ENCODE measurements around the gene KCNE5.
"Not testable (repeated sequence)": the region's sequence is repeated elsewhere in the genome, so short reads cannot be mapped to it uniquely, and the experiment has no call there.

Gene KCNE5, protein sequence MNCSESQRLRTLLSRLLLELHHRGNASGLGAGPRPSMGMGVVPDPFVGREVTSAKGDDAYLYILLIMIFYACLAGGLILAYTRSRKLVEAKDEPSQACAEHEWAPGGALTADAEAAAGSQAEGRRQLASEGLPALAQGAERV

DNA sequence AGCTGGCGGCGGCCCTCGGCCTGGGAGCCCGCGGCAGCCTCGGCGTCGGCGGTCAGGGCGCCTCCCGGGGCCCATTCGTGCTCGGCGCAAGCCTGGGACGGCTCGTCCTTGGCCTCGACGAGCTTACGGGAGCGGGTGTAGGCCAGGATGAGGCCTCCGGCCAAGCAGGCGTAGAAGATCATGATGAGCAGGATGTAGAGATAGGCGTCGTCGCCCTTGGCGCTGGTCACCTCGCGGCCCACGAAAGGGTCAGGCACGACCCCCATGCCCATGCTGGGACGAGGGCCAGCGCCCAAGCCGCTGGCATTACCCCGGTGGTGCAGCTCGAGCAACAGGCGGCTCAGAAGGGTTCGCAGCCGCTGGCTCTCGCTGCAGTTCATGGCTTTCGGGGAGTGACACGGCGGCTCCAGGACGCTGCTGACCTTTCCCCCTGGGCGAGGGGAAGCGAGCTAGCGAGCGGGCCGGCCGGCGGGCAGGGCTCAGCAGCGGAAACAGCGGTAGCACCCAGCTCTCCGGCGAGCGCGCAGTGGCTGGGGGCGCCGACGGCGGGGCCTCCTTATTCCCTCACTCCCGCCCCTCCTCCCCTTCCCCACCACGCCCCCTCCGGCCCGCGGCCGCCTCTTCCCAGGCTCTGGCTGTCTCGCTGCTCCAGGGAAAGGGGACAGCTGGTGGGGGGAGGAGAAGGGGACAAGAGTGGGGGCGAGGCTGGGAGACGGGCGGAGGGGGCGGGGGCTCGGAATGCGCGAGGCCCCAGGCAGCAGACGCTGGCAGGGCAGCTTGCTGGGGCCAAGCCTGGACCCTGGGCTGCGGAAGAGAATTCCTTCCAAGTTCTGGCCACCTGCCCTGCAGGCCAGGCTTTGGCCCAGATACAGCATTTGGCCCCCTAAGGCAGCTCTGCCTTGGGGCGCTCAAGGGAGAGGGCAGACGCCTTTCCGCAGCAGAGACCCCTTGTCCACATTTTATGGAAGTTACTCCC is at the start of gene KCNE5:
Gene KCNE5 (minus strand): TSS at position 532 of the 976 bp plus-strand sequence. CDS start 152 bp downstream, at position 380.
- DNase-seq: no peak

DNA sequence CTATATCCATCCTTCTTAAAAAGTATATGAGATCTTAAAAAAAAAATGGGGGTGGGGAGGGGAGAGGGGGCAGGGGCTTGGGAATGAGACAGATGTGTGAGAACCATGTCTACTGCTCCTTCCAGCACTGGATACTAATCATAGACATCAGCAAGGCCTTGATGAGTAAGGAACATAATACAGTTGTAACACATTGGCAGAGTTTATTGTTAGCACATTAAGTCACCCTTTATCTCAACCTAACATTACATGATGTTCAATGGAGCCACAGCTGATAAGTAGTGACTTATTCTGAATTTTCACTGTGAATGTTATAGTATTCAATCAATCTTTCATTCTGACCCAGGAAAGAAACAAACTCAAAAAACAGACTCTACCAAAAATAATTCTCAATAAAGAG is 47.3 kb upstream of the KCNE5 start:
- DNase-seq: no peak

DNA sequence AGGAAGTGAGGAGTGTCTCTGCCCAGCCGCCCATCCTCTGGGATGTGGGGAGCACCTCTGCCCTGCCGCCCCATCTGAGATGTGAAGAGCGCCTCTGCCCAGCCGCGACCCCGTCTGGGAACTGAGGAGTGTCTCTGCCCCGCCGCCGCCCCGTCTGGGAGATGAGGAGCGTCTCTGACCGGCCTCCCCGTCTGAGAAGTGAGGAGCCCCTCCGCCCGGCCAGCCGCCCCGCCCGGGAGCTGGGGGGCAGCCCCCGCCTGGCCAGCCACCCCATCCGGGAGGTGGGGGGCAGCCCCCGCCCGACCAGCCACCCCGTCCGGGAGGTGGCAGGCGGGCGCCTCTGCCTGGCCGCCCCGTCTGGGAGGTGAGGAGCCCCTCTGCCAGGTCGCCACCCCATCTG is 46.2 kb upstream of the KCNE5 start:
- not testable (repeated sequence) for DNase-seq

DNA sequence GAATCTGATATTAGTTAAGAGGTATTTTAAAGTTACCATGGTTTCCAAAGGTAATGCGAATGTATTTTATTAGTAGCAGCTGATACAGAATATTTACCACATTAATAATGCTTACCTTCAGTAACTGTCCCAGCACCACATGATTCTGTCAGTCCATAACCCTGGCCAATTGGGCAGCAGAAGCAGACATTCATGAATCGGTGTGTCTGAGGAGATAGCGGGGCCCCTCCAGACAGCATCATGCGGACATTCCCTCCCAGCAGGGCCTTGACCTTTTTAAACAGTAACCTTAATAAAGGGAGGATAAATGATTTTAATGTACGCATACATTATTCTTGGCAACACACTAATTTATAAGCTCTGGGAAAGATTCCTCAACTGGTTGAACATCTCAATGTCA is 43.0 kb upstream of the KCNE5 start:
- no peak for DNase-seq

DNA sequence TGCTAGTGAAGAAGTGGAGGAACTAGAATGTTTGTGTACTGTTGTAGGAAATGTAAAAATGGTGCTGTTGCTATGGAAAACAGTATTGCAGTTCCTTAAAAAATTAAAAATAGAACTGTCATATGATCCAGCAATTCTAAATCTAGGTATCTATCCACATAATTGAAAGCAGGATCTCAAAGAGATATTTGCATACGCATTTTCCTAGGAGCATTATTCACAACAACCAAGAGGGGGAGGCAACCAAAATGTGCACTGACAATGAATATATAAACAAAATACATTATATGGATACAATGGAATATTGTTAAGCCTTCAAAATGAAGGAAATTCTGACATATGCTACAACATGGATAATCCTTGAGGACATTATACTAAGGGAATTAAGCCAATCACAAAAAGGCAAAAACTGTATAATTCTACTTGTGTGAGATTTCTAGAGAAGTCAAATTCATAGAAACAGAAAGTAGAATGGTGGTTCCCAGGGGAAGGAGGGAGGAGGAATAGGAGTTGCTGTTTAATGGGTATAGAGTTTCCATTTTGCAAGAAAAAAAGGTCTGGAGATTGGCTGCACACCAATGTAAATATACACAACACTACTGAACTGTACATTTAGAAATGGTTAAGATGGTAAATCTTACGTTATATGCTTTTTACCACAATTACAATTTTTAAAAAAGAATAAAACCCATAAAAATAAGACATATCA is 35.6 kb upstream of the KCNE5 start:
- DNase-seq: peak in 1 of 2 donors; percentile 12

DNA sequence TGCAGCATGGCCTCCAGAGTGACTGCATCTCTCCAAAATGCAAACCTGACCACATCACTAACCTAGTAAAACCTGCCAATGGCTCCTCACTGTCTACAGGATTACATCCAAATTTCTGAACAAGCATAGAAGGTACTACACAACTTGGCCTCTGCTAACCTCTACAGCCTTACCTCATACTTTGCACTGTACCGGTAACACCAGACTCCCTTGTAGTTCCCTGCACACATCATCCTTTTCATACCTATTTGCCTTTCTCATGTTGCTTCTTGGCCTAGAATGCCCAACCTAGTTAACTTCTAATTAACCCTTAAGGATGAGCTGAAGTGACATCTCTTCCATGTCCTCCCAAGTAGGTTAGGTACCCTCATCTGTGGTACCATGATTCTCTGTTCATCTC is 33.4 kb upstream of the KCNE5 start:
- DNase-seq: no peak

DNA sequence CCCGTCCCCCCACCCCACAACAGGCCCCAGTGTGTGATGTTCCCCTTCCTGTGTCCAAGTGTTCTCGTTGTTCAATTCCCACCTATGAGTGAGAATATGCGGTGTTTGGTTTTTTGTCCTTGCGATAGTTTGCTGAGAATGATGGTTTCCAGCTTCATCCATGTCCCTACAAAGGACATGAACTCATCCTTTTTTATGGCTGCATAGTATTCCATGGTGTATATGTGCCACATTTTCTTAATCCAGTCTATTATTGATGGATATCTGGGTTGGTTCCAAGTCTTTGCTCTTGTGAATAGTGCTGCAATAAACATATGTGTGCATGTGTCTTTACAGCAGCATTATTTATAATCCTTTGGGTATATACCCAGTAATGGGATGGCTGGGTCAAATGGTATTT is 32.4 kb upstream of the KCNE5 start:
- not testable (repeated sequence) for DNase-seq

DNA sequence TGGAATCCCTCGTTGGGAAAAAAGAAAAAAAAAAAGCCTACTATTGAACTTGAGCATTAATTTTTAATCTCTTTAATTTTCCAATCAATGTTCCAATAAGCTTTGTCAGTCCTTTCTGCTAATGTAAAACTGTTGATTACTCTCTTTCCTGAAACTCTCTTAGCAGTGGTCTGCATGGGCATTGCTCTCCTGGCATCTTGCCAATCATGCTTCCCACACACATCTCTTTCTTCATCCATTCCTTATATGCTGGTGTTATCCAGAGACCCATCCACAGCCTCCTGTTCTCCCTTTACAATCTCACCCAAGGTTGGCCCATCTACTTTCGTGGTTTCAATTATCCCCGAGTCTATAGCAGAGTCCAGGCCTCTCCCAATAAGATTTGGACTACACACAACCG is 31.8 kb upstream of the KCNE5 start:
- no peak for DNase-seq

DNA sequence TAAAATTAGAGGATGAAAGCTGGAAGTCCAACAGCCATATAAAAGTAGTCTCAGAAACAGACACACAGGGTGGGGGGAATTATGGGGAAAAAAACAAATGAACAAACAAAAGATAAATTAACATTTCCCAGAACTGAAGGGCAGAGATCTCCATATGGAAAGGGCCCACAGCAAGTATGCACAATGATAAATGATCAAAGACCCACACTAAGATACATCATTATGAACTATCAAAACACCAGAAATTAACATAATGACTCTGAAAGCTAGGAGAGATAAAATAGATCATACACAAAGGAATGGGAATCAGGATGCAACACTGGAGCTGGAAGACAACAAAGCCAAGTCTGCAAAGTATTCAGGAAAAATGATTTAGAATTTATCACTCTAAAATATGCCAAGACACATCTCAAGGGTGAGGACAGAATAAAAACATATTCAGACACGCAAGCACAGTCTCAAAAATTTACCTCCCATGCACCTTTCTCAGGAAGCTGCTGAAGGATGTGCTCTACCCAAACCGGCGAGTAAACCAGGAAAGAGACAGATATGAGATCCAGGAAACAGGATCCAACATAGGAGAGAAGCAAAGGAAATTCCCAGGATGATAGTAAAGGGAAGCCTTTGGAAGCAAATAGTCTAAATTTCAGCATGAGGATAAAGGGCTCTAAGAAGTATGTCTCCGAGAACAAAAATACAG is 30.7 kb upstream of the KCNE5 start:
- no peak for DNase-seq

DNA sequence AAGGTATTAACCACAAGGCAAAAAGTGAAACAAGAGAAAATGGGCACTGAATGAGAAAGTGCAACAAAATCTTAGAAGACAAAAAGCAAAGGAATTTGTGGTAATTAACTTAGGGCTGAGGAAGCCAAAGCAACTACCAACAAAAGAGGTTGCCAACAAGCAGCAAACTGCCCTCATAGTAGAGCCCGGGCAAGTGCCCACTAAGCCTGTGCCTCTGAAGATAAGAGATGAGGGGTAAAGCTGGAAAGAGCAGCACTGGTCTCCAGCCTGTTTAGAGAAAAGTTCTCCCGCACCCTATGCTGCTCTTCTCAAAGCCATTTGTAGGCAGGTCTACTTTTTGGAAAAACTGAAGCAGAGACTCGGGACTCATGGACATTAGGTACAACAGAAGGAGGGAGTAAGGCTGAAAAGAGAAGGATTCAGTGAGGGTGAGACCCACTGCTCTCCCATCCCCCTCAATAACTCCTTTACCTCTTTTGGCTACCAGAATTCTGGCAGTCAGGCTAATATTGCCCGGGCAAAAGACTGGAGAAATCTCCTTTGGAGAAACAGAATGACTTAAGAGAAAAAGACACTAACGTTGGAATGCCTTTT is 29.6 kb upstream of the KCNE5 start:
- no peak for DNase-seq

DNA sequence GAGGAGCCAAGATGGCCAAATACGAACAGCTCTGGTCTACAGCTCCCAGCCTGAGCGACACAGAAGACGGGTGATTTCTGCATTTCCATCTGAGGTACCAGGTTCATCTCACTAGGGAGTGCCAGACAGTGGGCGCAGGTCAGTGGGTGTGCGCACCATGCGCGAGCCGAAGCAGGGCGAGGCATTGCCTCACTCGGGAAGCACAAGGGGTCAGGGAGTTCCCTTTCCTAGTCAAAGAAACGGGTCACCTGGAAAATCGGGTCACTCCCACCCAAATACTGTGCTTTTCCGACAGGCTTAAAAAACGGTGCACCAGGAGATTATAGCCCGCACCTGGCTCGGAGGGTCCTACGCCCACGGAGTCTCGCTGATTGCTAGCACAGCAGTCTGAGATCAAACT is 19.7 kb upstream of the KCNE5 start:
- DNase-seq: not testable (repeated sequence)

DNA sequence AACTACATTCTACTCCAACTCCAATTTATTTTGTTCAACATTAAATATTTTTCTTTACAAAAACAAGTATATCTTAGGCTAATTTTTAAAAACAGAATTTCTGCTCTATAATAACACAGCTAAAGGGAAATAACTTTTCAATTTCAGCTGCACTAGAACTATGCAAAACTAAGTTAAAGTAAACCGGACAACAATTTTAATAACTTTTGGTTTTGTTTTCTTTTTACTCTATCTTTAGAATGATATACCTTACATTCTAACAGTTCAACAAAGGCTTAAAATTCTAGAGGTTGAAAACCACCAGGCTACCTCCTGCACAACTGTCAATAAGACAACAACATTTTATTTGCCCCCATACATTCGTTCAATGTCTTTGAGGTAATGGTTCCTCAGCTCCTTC is 18.7 kb upstream of the KCNE5 start:
- DNase-seq: no peak

DNA sequence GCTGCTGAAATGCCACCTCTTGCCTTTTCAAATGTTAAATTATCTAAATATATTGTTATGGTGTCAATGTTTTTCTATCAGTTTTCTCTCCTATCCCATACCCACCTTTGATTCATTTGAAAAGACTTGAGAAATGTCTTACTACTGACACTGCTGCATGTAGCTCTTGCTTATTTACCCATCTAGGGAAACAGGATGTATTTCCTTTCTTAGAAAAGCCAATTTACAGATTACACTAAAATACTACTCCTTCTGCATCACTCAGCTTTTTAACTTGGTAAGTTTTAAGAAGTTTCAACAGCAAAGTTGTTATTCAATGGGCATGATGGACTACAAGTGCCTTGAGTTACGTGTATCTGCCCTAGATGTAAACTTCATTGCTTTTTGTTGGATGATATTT is 13.2 kb upstream of the KCNE5 start:
- DNase-seq: no peak

DNA sequence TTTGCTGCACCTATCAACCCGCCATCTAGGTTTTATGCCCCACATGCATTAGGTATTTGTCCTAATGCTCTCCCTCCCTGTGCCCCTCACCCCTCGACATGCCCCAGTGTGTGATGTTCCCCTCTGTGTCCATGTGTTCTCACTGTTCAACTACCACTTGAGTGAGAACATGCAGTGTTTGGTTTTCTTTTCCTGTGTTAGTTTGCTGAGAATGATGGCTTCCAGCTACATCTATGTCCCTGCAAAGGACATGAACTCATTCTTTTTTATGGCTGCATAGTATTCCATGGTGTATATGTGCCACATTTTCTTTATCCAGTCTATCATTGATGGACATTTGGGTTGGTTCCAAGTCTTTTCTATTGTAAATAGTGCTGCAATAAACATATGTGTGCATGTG is 12.5 kb upstream of the KCNE5 start:
- not testable (repeated sequence) for DNase-seq

DNA sequence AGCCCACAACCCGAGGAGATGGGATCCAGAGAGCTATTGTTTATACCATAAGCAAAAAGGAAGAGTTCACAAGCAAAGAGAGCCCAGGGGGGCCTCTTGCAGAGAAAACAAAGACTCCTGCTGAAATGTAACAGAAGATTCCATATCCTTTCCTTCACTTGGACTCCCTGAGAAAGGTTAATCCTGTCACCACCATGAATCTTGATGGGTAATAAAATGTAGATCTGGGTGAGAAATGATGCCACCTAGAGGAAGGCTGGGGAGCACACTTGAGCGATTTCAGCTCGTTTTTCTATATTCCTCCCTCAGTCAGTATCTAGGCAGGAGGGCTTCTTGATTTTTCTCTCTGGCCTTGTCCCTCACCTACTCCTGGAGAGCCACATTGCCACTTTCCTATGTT is 10.2 kb upstream of the KCNE5 start:
- DNase-seq: peak in 1 of 2 donors; percentile 14

DNA sequence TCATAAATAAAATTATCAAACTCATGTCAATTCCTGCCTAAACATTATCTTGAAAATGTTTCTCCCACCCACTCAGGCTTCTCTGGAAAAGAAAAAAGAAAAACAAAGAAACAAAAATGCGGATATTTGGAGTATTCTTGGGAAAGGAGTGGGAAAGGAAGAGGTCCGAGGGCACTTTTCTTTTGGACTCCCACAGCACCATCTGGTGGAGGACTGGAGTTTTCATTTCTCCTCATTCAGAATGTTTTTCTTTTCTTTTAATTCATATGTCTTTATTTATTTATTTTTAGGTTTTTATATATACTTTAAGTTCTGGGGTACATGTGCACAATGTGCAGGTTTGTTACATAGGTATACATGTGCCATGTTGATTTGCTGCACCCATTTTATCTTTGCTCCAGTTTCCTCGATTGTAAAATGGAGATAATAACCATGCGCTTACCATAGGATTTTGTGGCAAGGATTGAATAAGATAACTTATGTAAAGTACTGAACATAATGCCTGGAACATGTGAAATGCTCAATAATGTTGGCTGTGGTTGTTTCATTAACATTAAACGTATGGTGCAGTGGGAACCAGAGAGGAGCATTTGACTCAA is 8.0 kb upstream of the KCNE5 start:
- peak in 1 of 2 donors; percentile 10 for DNase-seq

DNA sequence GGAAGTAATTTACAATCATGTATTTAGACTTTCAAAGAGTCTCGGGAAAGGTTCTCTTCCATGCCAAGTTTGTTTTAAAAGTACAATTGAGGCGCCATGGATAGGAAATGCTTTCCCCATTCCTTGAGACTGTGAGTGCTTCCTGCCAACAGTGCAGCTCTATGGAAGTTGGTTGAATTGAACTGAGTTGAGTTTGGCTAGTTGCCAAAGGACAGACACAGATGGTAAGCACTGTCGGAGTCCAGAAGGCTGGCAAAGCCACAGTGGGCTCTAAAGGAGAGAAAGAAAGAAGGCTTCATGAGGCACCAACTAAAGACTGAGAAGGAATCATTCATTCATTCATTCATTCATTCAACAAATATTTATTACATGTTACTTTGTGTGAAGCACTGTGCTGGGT is 4.3 kb upstream of the KCNE5 start:
- DNase-seq: no peak

DNA sequence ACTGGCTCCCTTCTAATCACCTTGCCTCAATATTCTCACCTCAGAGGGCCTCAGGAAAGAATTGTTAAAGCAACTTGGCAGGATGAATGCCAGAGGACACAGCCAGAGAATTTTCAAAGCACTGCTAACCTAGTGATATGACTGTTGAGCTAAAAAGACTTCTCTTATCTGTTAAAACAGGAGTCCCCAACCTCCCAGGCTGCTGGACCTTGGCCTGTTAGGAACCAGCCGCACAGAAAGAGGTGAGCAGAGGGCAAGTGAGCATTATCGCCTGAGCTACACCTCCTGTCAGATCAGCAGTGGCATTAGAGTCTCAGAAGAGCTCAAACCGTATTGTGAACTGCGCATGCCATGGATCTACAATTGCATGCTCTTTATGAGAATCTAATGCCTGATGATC is 1.7 kb upstream of the KCNE5 start:
- no peak for DNase-seq

DNA sequence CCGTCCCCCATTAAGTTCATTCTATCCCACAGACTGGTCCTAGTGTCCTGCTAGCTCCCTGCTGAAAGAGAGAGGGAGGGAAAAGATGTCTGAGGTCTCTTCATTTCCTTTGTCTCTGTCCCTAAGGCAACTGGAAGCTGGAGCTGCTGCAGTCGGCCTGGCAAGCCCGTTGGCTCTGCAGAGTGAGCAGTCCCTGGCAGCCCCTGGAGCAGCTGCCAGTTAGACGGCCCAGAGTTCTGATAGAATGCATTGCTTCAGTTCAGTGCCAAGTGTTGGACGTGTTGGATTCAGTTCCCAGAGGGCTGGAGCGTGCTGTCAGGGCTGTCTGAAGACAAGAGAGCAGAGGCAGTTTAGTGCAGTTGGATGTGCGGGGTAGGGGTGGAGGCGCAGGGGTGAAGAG is 975 bp downstream of the KCNE5 start:
- DNase-seq: no peak

DNA sequence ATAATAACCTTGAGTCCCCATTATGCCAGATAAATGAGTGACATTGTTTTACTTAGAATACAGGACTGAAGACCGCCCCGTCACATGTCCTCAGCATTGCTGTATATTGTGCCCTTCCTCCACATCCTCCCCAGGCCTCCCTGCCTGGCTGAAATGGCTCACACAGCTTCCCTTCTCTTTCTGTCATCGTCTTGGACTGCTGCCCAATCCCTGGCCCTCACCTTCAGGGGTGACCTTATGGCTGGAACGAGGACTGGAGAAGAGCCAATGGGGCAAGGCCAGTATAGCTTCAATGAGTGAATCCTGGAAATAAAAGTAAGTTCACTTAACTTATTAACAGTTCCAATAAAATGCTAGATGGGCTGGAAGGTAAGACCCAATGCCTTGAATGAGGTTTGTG is 2.7 kb downstream of the KCNE5 start:
- no peak for DNase-seq

DNA sequence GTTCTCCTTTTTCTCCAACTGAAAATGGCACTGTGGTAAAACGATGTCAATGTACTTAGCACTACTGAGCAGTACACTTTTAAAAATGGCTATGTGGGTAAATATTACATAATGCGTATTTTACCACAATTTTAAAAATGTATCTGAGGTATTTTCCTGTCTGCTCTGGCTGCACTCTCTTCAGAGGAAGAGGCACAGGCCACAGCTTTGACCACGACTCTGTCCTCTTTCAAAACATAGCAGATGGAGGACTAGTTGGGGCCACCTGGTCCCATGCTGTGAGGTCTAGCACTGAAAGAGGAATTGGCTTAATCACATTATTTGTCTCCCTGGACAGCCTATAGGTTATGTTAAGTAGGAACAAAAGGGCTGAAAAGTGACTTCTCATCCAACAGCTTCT is 5.2 kb downstream of the KCNE5 start:
- DNase-seq: no peak

DNA sequence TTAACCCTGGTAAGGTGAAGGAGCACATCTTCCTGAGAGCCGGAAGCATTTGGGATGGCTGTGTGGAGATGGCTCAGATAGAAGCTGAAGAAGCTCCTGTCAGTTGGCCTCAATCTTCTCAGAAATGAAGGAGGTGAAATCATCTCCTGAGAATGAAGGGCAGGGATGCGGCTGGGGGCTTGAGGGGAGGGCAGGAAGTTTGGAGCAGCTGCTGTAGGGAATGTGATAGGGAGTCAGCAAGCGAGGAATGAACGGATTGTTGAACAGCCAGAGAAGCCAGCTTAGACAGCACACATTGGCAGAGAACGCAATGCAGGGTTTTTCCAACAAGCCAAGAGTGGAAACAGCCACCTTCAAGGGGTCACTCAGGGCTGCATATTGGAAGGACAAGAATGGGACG is 10.0 kb downstream of the KCNE5 start:
- DNase-seq: no peak

All from inflammatory macrophage treated with lipopolysaccharide for 1 hour (primary cell).